HG03095 (cell line): ENCODE data around the gene MYRF.

Experiments used
- ATAC-seq: cut with Tn5 transposase; IDR thresholded peaks from one replicate; pipeline ENCODE4 v1.9.1; 2021; ENCODE audit warnings: moderate library complexity; ENCODE audit not compliant: unreplicated experiment

Gene MYRF

GRCh38 chr11:61738776-61739175 is 13.7 kb upstream of the MYRF start:
- ATAC-seq: no peak

GRCh38 chr11:61739413-61739812 is 13.0 kb upstream of the MYRF start:
- ATAC-seq: no peak

GRCh38 chr11:61739966-61740365 is 12.5 kb upstream of the MYRF start:
- no peak for ATAC-seq

DNA sequence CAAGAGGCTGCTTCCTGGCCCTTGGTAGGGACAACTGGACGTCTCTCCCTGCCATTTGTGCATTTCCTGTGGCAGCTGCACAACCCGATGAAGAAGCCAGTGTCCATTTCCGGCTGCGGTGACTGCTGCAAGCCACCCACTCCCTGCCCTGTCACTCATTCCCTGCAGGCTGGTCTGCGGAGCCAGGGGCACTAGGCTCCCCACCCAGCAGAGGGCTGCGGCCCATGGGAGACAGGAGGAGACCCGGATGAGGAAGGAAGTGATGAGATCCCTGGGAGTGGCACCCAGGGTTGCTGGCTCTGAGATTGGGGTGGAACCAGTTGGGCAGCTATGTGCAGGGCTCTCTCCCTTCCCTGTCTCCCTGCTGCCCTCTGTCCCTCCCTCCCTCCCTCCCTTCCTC is 10.0 kb upstream of the MYRF start:
- no peak for ATAC-seq

- ATAC-seq: no peak
Measured at GRCh38 chr11:61743486-61744095, 8.8 kb upstream of the MYRF start.

DNA sequence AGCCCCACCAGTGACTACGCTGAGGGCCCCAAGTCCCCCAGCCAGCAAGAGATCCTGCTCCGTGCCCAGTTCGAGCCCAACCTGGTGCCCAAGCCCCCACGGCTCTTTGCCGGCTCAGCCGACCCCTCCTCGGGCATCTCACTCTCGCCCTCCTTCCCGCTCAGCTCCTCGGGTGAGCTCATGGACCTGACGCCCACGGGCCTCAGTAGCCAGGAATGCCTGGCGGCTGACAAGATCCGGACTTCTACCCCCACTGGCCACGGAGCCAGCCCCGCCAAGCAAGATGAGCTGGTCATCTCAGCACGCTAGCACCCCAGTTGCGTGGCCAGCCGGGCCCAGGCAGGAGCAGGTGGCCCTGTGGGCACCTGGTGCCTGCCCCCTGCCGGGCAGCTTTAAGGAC is 8.3 kb upstream of the MYRF start:
- ATAC-seq: no peak

DNA sequence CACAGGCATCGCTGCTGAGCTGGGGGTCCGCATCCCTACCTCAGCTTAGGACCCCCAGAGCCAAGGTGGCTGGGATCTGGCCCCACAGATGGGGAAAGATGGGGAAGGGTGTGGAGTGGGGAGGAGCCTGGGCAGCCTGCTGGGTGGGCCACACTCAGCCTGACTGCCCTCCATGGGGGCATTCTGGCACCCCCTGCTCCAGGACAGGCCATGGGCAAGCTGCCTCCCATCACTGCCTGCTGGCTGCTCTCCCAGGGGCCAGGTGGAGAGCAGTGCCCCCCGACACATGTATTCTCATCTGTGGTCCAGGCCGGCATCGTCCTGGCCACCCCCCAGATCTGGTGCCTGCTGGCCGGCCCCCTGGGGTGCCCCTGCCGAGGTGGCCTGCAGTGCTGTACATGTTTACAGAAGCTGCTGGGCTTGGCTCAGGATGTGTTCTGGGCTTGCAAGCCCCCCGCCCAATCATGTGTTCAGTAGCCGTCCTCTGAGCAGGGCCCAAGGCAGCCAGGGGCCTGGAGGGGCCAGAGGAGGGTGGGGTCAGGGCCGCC is 7.8 kb upstream of the MYRF start:
- ATAC-seq: no peak

DNA sequence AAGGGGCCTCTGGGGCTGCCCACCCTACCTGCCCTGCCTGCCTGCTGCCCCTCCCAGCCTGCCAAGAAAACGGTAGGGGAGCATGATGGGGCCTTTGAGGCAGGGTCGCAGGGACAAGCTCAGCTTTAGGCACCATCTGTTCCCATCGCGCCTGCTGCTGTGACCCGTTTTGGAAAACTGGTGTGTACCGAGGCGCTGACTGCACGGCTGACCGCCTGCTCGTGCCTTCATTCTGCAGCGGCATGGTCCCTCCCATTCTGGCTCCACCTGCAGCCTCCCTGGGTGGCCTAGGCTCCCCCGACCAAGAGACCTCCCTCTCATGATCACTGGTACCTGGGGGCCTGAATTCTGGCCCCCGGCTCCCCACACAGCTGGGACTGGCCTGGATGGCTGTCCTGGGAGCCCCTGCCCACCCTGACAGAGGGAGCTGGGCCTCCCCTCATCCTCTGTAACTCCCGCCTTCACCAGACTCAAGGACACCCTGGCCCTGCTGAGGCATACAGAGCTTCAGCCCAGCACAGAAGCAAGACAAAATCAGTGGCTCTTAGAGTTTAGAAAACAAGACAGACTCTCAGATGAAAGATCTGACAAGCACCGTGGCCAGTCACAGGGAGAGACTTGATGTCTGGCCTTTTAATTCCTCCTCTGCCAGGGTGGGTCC is 6.5 kb upstream of the MYRF start:
- ATAC-seq: no peak

GRCh38 chr11:61746442-61747191 is 5.8 kb upstream of the MYRF start:
- no peak for ATAC-seq

- no peak for ATAC-seq
Measured at GRCh38 chr11:61747192-61747966, 5.1 kb upstream of the MYRF start.

- ATAC-seq: no peak
Measured at GRCh38 chr11:61747967-61748285, 4.5 kb upstream of the MYRF start.

GRCh38 chr11:61749591-61750217 is 2.7 kb upstream of the MYRF start:
- ATAC-seq: no peak

GRCh38 chr11:61750631-61751273 is 1.7 kb upstream of the MYRF start:
- ATAC-seq: no peak

DNA sequence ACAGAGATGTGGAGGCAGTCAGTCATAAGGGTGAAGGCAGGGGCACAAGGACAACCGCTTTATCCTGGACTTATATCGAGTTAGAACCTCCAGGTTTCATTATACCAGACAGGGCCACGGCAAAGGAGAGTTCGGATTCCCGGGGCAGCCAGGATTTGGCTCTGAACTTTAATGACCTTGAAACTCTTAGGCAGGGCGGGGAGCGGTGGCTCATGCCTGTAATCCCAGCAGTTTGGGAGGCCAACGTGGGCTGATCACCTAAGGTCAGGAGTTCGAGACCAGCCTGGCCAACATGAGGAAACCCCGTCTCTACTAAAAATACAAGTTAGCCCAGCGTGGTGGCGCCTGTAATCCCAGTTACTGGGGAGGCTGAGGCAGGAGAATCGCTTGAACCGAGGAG is 1.1 kb upstream of the MYRF start:
- ATAC-seq: no peak

DNA sequence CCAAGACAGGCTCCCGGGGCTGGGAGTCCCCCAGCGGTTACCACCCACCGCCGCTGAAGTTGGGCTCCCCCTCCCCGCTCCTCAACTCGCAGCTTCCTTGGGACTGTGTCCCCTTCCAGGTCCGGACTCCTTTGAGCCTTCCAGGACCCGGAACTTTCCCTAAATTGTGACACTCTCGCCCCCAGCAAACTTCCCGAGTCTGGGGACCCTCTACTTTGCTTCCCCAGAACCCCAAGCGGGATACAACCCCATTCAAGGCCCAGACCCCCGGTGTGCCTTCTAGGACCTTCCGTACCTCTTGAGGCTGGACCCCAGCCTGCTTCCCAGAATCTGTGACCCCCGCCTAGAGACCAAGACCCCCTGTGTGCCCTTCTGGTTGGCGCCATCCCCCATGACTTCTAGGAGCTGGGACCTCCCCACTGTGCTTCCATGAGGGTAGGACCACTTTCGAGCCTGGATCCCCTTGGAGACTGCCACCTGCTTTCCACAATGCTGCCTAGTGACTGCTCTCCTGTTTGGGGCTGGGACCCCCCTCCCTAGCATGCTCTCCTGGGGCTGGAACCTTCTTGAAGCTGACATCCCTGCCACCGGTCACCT is 587 bp downstream of the MYRF start:
- ATAC-seq: no peak

GRCh38 chr11:61753672-61754071 is 1.2 kb downstream of the MYRF start:
- ATAC-seq: no peak

GRCh38 chr11:61754534-61755482 is 2.4 kb downstream of the MYRF start:
- ATAC-seq: no peak

- no peak for ATAC-seq
Measured at GRCh38 chr11:61756147-61756451, 3.7 kb downstream of the MYRF start.
